HCT116 (cell line): Measurements from ENCODE around the gene PRKN. TPM values are rescaled to one million over a fixed set of nuclear protein-coding genes. Genes with fewer than 3 reads are reported as not detected.

Experiments
- ATAC-seq: fragments of 200-7000 bp; cut with Tn5 transposase; 2 replicates; pipeline ENCODE4 v1.9.1; 2020; ENCODE audit warnings: mild to moderate bottlenecking, moderate library complexity
- BruUV-seq: library from RNA; stranded (reverse); fragments of 400-500 nt; replicated peaks from 2 replicates; lab custom pipeline; 2021; lab: Mats Ljungman, UMichigan
- CTCF ChIA-PET: fragments of 300-600 bp; sonication (Branson Sonifier 250); formaldehyde crosslinking; loops from one replicate; lab custom pipeline; 2021; ENCODE audit warnings: antibody characterized with exemption; lab: Charles Lee
- POLR2A ChIA-PET: fragments of 300-600, 350-600 bp; sonication (Branson Sonifier 250); formaldehyde crosslinking; loops from one replicate; lab custom pipeline; 2021; ENCODE audit warnings: antibody characterized with exemption; lab: Charles Lee
- RAD21 ChIA-PET, 2 experiments: fragments of 300-600 bp; sonication (Branson Sonifier 250); formaldehyde crosslinking; loops; one replicate each; lab custom pipeline; 2023; ENCODE audit warnings: low total read pairs in 2 of 2; ENCODE audit not compliant: uncharacterized antibody in 2 of 2, unreplicated experiment in 2 of 2, low non-redundant PET in 1 of 2; lab: Charles Lee
- DNase-seq: peaks from one replicate; pipeline ENCODE4 v3.0.0-alpha.2; 2010; ENCODE audit warnings: low read depth, low spot score
- H2AFZ ChIP-seq: fragments of 200-600 bp; shearing (Covaris generic), sonication (generic); 2 replicates; pipeline ENCODE4 v1.6.1; 2017; ENCODE audit warnings: low read depth, mixed run types, mixed read lengths, antibody characterized with exemption, low read length; ENCODE audit not compliant: poor library complexity, severe bottlenecking
- H3K27ac ChIP-seq: 2 replicates; pipeline ENCODE4 v1.5.1; 2012; ENCODE audit warnings: low read depth, low read length
- H3K27me3 ChIP-seq: fragments of 200-600 bp; sonication (generic); 2 replicates; pipeline ENCODE4 v1.6.1; 2016; ENCODE audit warnings: mixed run types, low read length, mixed read lengths; ENCODE audit not compliant: insufficient read depth
- H3K36me3 ChIP-seq, 2 experiments: fragments of 200-500 bp in 1 of 2; fragments of 200-600 bp in 1 of 2; sonication (Bioruptor generic) in 1 of 2; sonication (generic) in 1 of 2; 2 replicates each; pipeline versions ENCODE4 v1.5.1 to v1.6.1; 2014 to 2016; ENCODE audit warnings: low read length in 2 of 2, inconsistent platforms in 1 of 2, mixed read lengths in 1 of 2, mixed run types in 1 of 2; ENCODE audit not compliant: insufficient read depth in 2 of 2, control insufficient read depth in 1 of 2
- H3K4me1 ChIP-seq, 2 experiments: fragments of 200-600 bp in 1 of 2; sonication (generic) in 1 of 2; 2 replicates each; pipeline versions ENCODE4 v1.5.1 to v1.6.1; 2012 to 2017; ENCODE audit warnings: low read length in 2 of 2, inconsistent platforms in 1 of 2, mild to moderate bottlenecking in 1 of 2, mixed read lengths in 1 of 2, mixed run types in 1 of 2, moderate library complexity in 1 of 2; ENCODE audit not compliant: insufficient read depth in 2 of 2, control insufficient read depth in 1 of 2
- H3K4me2 ChIP-seq: fragments of 200-600 bp; sonication (generic); 2 replicates; pipeline ENCODE4 v1.6.1; 2017; ENCODE audit warnings: mixed run types, low read length, mixed read lengths
- H3K4me3 ChIP-seq, 2 experiments: fragments of 200-600 bp in 1 of 2; sonication (generic) in 1 of 2; replicated peaks in 1 of 2; 2 replicates each; pipeline ENCODE4 v1.5.1; 2011 to 2016; ENCODE audit warnings: low read length in 2 of 2, control low read depth in 1 of 2, low read depth in 1 of 2, mild to moderate bottlenecking in 1 of 2, mixed read lengths in 1 of 2, mixed run types in 1 of 2
- H3K79me2 ChIP-seq: fragments of 200-600 bp; sonication (generic); 2 replicates; pipeline ENCODE4 v1.6.1; 2017; ENCODE audit warnings: mild to moderate bottlenecking, mixed run types, low read length, moderate library complexity, mixed read lengths; ENCODE audit not compliant: insufficient read depth
- H3K9ac ChIP-seq: fragments of 200-600 bp; sonication (generic); 2 replicates; pipeline ENCODE4 v1.6.1; 2016; ENCODE audit warnings: low read length, mixed read lengths
- H3K9me2 ChIP-seq: fragments of 200-600 bp; sonication (generic), shearing (Covaris generic); 2 replicates; pipeline ENCODE4 v1.6.1; 2017; ENCODE audit warnings: mixed run types, mild to moderate bottlenecking, moderate library complexity; ENCODE audit not compliant: insufficient read depth
- H3K9me3 ChIP-seq, 2 experiments: fragments of 200-500 bp in 1 of 2; fragments of 200-600 bp in 1 of 2; sonication (Bioruptor generic) in 1 of 2; sonication (generic) in 1 of 2; 2 replicates each; pipeline ENCODE4 v1.6.1; 2014 to 2017; ENCODE audit warnings: low read length in 2 of 2, mixed read lengths in 2 of 2, inconsistent platforms in 1 of 2, low read depth in 1 of 2, mild to moderate bottlenecking in 1 of 2, mixed run types in 1 of 2, moderate library complexity in 1 of 2; ENCODE audit not compliant: control insufficient read depth in 1 of 2, insufficient read depth in 1 of 2
- H4K20me1 ChIP-seq: fragments of 200-600 bp; sonication (generic), shearing (Covaris generic); 2 replicates; pipeline ENCODE4 v1.6.1; 2017; ENCODE audit warnings: mixed run types, mild to moderate bottlenecking, moderate library complexity; ENCODE audit not compliant: insufficient read depth
- ATF3 ChIP-seq: IDR thresholded peaks from 2 replicates; pipeline ENCODE4 v1.6.1; 2012
- CTCF ChIP-seq, 3 experiments: fragments of 200-600 bp in 1 of 3; sonication (generic) in 1 of 3; IDR thresholded peaks in 2 of 3; conservative IDR thresholded peaks in 1 of 3; 2 replicates each; pipeline ENCODE4 v1.5.1; 2012 to 2017; ENCODE audit warnings: low read depth in 2 of 3, low read length in 2 of 3, antibody characterized with exemption in 1 of 3, borderline replicate concordance in 1 of 3, control low read depth in 1 of 3, mild to moderate bottlenecking in 1 of 3, mixed read lengths in 1 of 3, mixed run types in 1 of 3, moderate library complexity in 1 of 3; ENCODE audit not compliant: insufficient read depth in 1 of 3
- EZH2 ChIP-seq: fragments of 200-600 bp; sonication (generic); IDR thresholded peaks from 2 replicates; pipeline ENCODE4 v1.6.1; 2017; ENCODE audit warnings: antibody characterized with exemption, mixed run types
- EZH2phosphoT487 ChIP-seq: fragments of 200-600 bp; IDR thresholded peaks from 2 replicates; pipeline ENCODE4 v1.6.1; 2018; ENCODE audit warnings: antibody characterized with exemption, borderline replicate concordance
- FOSL1 ChIP-seq: IDR thresholded peaks from 2 replicates; pipeline ENCODE4 v1.6.1; 2012; ENCODE audit warnings: low read depth
- JUND ChIP-seq: IDR thresholded peaks from 2 replicates; pipeline ENCODE4 v1.6.1; 2012
- MAX ChIP-seq: IDR thresholded peaks from 2 replicates; pipeline ENCODE4 v1.6.1; 2012
- POLR2A ChIP-seq: IDR thresholded peaks from 2 replicates; pipeline ENCODE4 v1.7.0; 2011; ENCODE audit warnings: borderline replicate concordance; ENCODE audit not compliant: insufficient read depth, insufficient read length; ENCODE audit errors: extremely low read depth
- SIN3A ChIP-seq: IDR thresholded peaks from 2 replicates; pipeline ENCODE4 v1.6.1; 2012; ENCODE audit warnings: low read depth
- ZBTB33 ChIP-seq: IDR thresholded peaks from 2 replicates; pipeline ENCODE4 v1.6.1; 2011; ENCODE audit warnings: mild to moderate bottlenecking, low read length, moderate library complexity; ENCODE audit not compliant: insufficient replicate concordance; ENCODE audit errors: extremely low read depth
- ZFX ChIP-seq: fragments of 450-650 bp; IDR thresholded peaks from 2 replicates; pipeline ENCODE4 v1.6.1; 2017
- intact Hi-C: fragments of 100-400 bp; cut with micrococcal nuclease; formaldehyde crosslinking; loops from 2 replicates; pipeline ENCODE4 v1.10.0; 2022
- total RNA-seq: library from RNA; stranded (reverse); gene quantifications from one replicate; pipeline ENCODE4 v1.2.1, GENCODE V29; 2021; ENCODE audit not compliant: unreplicated experiment

The PRKN gene
- total RNA-seq, 1 experiment from 2014 or later, result 2.6 TPM

DNA sequence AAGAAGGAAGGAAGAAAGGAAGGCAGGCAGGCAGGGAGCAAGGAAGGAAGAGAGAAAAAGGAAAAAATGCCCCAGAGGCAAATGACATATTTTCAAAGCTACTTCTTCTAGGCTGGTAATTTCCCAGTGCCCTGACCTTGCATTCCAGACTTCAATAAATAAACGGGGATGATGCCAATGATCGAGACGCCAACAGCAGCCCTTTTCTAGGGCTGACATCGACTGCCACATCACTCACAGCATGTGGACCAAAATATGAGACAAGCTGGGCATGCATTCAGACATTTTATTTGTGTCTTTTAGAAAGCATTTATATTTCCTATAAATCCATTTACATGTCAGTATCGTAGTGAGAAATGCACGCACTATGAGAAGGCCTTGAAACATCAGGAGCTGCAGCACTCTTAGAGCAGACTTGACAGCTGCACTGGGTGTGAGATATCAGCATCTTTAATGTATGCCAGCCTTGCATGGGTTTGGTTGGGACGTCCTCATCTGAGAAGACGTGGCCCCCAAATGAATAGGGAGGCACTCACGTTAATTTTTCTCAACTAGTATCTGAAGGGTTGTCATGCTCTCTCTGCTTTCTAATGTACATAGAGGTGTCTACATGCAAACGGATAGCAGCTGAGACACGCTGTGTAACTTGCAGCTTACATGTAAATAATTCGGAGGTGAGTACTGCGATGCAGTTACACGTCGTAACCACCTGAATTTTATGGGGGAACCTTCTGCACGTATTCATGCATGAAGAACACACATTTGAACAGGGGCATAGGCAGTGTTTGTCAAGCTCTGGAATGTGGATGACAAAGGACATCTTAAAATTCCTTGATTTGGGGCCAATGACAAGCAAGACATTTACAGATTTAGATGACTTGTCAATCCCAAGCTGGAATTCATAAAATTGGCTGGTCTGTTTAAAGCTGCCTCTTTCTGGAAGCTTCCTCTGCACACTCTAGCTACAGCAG is 1304.6 kb downstream of the PRKN start:
- Histone ChIP-seq H3K9ac (no peak overlapping the region), H3K36me3 (no peaks in the 10 kb centered on the region), H3K9me3 (no peaks in the 10 kb centered on the region), H4K20me1 (no peaks in the 10 kb centered on the region), H3K79me2 (no peaks in the 10 kb centered on the region), H3K4me1 (no peaks in the 10 kb centered on the region), H3K27ac (no peak overlapping the region), H3K4me3 (no peak overlapping the region), H3K4me2 (no peak overlapping the region), H2AFZ (no peak overlapping the region), H3K27me3 (no peaks in the 10 kb centered on the region), H3K9me2 (no peaks in the 10 kb centered on the region)
- intact Hi-C loops, result no loop called here
- no TSS peak for BruUV-seq
- TF ChIP-seq JUND, result no peak
- no peak for TF ChIP-seq SIN3A
- no peak for TF ChIP-seq CTCF (IDR thresholded peaks at IDR 0.05 in 2 of 3, conservative IDR thresholded peaks at IDR 0.05 in 1 of 3; ENCODE audit: borderline replicate concordance in 1 of 3, insufficient read depth in 1 of 3, low read depth in 2 of 3, low read length in 2 of 3)
- no peak for TF ChIP-seq FOSL1
- no peak for TF ChIP-seq ZBTB33
- TF ChIP-seq EZH2phosphoT487, result no peak
- no peak for TF ChIP-seq EZH2
- TF ChIP-seq ATF3, result no peak
- TF ChIP-seq POLR2A, result no peak
- TF ChIP-seq ZFX, result no peak
- no peak for TF ChIP-seq MAX
- no peak for DNase-seq
- RAD21 ChIA-PET, result no interaction called here
- CTCF ChIA-PET, result no interaction called here
- ATAC-seq, result no peak
- POLR2A ChIA-PET, result no interaction called here
